ENCODE results near the gene CBY1. TPM values are rescaled to one million over a fixed set of nuclear protein-coding genes. Genes with fewer than 3 reads are reported as not detected.

CBY1 gene
- total and polyA plus RNA-seq, 7 donors = 15.4 to 39.5 (median 22.8) TPM

- Histone ChIP-seq H3K36me3 (ENCODE audit: insufficient read depth in 1 of 2, low read depth in 1 of 2) (peaks cover 2 to 41% of the 10 kb centered on the region in 2 donors), H3K27ac (peak within 1 kb of the TSS; percentile 94), H3K4me1 (peaks cover 8% of the 10 kb centered on the region), H3K9me3 (no peaks in the 10 kb centered on the region), H3K4me3 (peak within 1 kb of the TSS; percentile 99), H3K27me3 (ENCODE audit: insufficient read depth in 3 of 3, low read length in 2 of 3) (no peaks in the 10 kb centered on the region)
- DNase-seq (peak; percentile 91 to 95), ATAC-seq (peak; percentile 98 to 100 (median 98))
- WGBS, 3 donors = 0 to 1% (median 1%) methylated on average over 51 to 60 of the region's 60 CpGs
- intact Hi-C loops (cut with DNase I) = loop anchor here in 1 of 2 donors (10.0 kb wide), 1 partner anchor 177 kb away; the partner anchor contains the start of gene DDX17
- TF ChIP-seq CTCF (IDR thresholded peaks at IDR 0.05) = peak; percentile 59
These were observed 25.3 kb downstream of the CBY1 start, which contains the start of gene TOMM22 for GRCh38 chr22:38681582-38682335. TSS of gene TOMM22 (plus strand) at chr22:38681957. CDS start at chr22:38681979, 22 bp downstream.

GRCh38 chr22:38684895-38685294 lies 28.5 kb downstream of the CBY1 start:
- intact Hi-C loops (cut with DNase I) = loop anchor here in 1 of 2 donors (10.0 kb wide), 1 partner anchor 180 kb away; the partner anchor contains the start of gene DDX17
- H3K36me3 ChIP-seq (ENCODE audit: insufficient read depth in 1 of 2, low read depth in 1 of 2) = peaks cover 13 to 71% of the 10 kb centered on the region in 2 donors
- no peak for ATAC-seq
- H3K4me1 ChIP-seq = peaks cover 8% of the 10 kb centered on the region
- H3K27me3 ChIP-seq (ENCODE audit: insufficient read depth in 3 of 3, low read length in 2 of 3) = no peaks in the 10 kb centered on the region
- DNase-seq = no peak
- H3K9me3 ChIP-seq = no peaks in the 10 kb centered on the region
- 82 to 89% (median 89%) methylated on average over 9 of the region's 9 CpGs for WGBS, 3 donors
- H3K4me3 ChIP-seq = no peak overlapping the region
- no peak for TF ChIP-seq CTCF (IDR thresholded peaks at IDR 0.05)
- no peak overlapping the region for H3K27ac ChIP-seq

- no peaks in the 10 kb centered on the region for H3K27me3 ChIP-seq (ENCODE audit: insufficient read depth in 3 of 3, low read length in 2 of 3)
- WGBS, 3 donors = 75 to 90% (median 82%) methylated on average over 1 of the region's 1 CpG
- peaks cover 13 to 79% of the 10 kb centered on the region in 2 donors for H3K36me3 ChIP-seq (ENCODE audit: insufficient read depth in 1 of 2, low read depth in 1 of 2)
- TF ChIP-seq CTCF (IDR thresholded peaks at IDR 0.05) = no peak
- intact Hi-C loops (cut with DNase I) = loop anchor here in 1 of 2 donors (10.0 kb wide), 1 partner anchor 181 kb away; the partner anchor contains the start of gene DDX17
- DNase-seq = no peak
- peaks cover 8% of the 10 kb centered on the region for H3K4me1 ChIP-seq
- H3K4me3 ChIP-seq = no peak overlapping the region
- no peaks in the 10 kb centered on the region for H3K9me3 ChIP-seq
- ATAC-seq = no peak
- no peak overlapping the region for H3K27ac ChIP-seq
These were observed 29.3 kb downstream of the CBY1 start for GRCh38 chr22:38685761-38686160.

- Histone ChIP-seq H3K36me3 (ENCODE audit: insufficient read depth in 1 of 2, low read depth in 1 of 2) (peaks cover 13 to 85% of the 10 kb centered on the region in 2 donors), H3K27me3 (ENCODE audit: insufficient read depth in 3 of 3, low read length in 2 of 3) (no peaks in the 10 kb centered on the region), H3K27ac (no peak overlapping the region), H3K4me1 (no peaks in the 10 kb centered on the region), H3K9me3 (no peaks in the 10 kb centered on the region), H3K4me3 (no peak overlapping the region)
- no peak for TF ChIP-seq CTCF (IDR thresholded peaks at IDR 0.05)
- no peak for DNase-seq
- intact Hi-C loops (cut with DNase I) = loop anchor here in 1 of 2 donors (10.0 kb wide), 1 partner anchor 185 kb away; the partner anchor contains the start of gene DDX17
- 51 to 79% (median 77%) methylated on average over 1 of the region's 1 CpG for WGBS, 3 donors
- ATAC-seq = no peak
These were observed 33.2 kb downstream of the CBY1 start for GRCh38 chr22:38689651-38690050.

Measured in psoas muscle (tissue), 8 donors.